Breast epithelium (tissue), 4 donors: Measurements from ENCODE around the gene ELAVL1. TPM values are rescaled to one million over a fixed set of nuclear protein-coding genes. Genes with fewer than 3 reads are reported as not detected.
A peak's percentile ranks its signal among the peaks of the same experiment; 100 is the strongest.
"Not testable (repeated sequence)": the region's sequence is repeated elsewhere in the genome, so short reads cannot be mapped to it uniquely, and the experiment has no call there.

Source experiments
- DNase-seq, 2 donors: peaks; one replicate each; pipeline ENCODE4 v3.0.0-alpha.2; 2019; ENCODE audit warnings: low spot score in 2 of 2
- H3K27ac ChIP-seq, 2 donors: fragments of 200-600 bp; sonication (generic) in 1 of 2; one replicate each; pipeline ENCODE4 v1.5.1; 2016 to 2019; ENCODE audit warnings: mild to moderate bottlenecking in 1 of 2
- H3K27me3 ChIP-seq, 2 donors: fragments of 200-600 bp; sonication (generic) in 1 of 2; one replicate each; pipeline versions ENCODE4 v1.5.1 to v1.6.0; 2017 to 2019; ENCODE audit warnings: control low read depth in 1 of 2, mild to moderate bottlenecking in 1 of 2
- H3K36me3 ChIP-seq: fragments of 200-600 bp; one replicate; pipeline ENCODE4 v1.5.1; 2019
- H3K4me1 ChIP-seq, 2 donors: fragments of 200-600 bp; sonication (generic); one replicate each; pipeline ENCODE4 v1.5.1; 2016 to 2019; ENCODE audit warnings: control low read depth in 1 of 2
- H3K4me3 ChIP-seq, 3 donors: fragments of 200-600 bp; sonication (generic); 1 replicate in 2 of 3; 2 replicates in 1 of 3; pipeline ENCODE4 v1.5.1; 2016 to 2019; ENCODE audit warnings: mild to moderate bottlenecking in 3 of 3, moderate library complexity in 2 of 3
- H3K9me3 ChIP-seq, 2 donors: fragments of 200-600 bp; sonication (generic) in 1 of 2; one replicate each; pipeline ENCODE4 v1.5.1; 2016 to 2019; ENCODE audit warnings: control low read depth in 1 of 2
- CTCF ChIP-seq, 3 donors: fragments of 450-650 bp; IDR thresholded peaks; one replicate each; pipeline ENCODE4 v1.5.1; 2016 to 2017; ENCODE audit warnings: antibody characterized with exemption in 3 of 3, mild to moderate bottlenecking in 3 of 3, moderate library complexity in 3 of 3
- POLR2A ChIP-seq: fragments of 450-650 bp; IDR thresholded peaks from one replicate; pipeline ENCODE4 v1.6.1; 2016; ENCODE audit warnings: antibody characterized with exemption, mild to moderate bottlenecking, moderate library complexity
- POLR2AphosphoS5 ChIP-seq, 3 donors: sonication (generic); formaldehyde crosslinking; IDR thresholded peaks; one replicate each; pipeline ENCODE4 v1.6.1; 2017; ENCODE audit warnings: antibody characterized with exemption in 3 of 3
- intact Hi-C: fragments of 100-400 bp; cut with DNase I; formaldehyde crosslinking; loops from one replicate; pipeline ENCODE4 v1.15.1; 2023; ENCODE audit warnings: low total_unique reads
- total RNA-seq, 3 donors: library from RNA; depleted of rRNA; stranded (reverse); fragments of >200 nt; gene quantifications; one replicate each; pipeline ENCODE4 v1.1.0, GENCODE V29; 2016

Gene ELAVL1
- total RNA-seq, 3 donors from 2014 or later: 28.6 to 30.8 (median 29.7) TPM

DNA sequence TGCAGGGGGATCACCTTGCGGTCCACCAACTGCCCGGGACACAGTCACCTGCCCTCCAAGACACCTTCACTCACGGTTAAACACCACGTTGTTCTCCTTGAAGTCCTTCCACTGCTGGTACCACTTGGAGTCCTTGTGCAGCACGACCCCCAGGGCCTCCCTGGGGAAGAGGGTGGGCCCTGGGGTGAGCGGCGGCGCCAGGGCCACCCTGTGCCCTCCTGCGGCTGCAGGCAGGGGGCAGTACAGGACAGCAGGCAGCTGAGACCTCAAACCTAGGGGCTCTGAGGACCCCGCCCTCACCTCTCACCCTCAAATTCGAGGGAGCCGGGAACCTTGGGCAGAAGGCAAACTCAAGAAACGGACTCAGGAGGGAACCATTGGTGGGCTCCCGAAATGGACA lies 72.0 kb downstream of the ELAVL1 start:
- H3K9me3 ChIP-seq: no peaks in the 10 kb centered on the region
- H3K27me3 ChIP-seq: no peaks in the 10 kb centered on the region
- H3K27ac ChIP-seq: no peak overlapping the region
- intact Hi-C loops: no loop called here
- no peak for TF ChIP-seq POLR2AphosphoS5 (IDR thresholded peaks at IDR 0.05)
- no peak for TF ChIP-seq CTCF (IDR thresholded peaks at IDR 0.05)
- TF ChIP-seq POLR2A: no peak
- no peak for DNase-seq
- H3K4me3 ChIP-seq: no peak overlapping the region
- peaks cover 21% of the 10 kb centered on the region for H3K36me3 ChIP-seq
- peaks cover 0 to 8% of the 10 kb centered on the region in 2 donors for H3K4me1 ChIP-seq

- Histone ChIP-seq H3K4me3 (no peak overlapping the region), H3K4me1 (peaks cover 2 to 12% of the 10 kb centered on the region in 2 donors), H3K36me3 (peaks cover 21% of the 10 kb centered on the region), H3K27me3 (no peaks in the 10 kb centered on the region), H3K27ac (no peak overlapping the region), H3K9me3 (no peaks in the 10 kb centered on the region)
- DNase-seq: no peak
- TF ChIP-seq CTCF (IDR thresholded peaks at IDR 0.05) (no peak), POLR2A (no peak), POLR2AphosphoS5 (IDR thresholded peaks at IDR 0.05) (no peak)
- intact Hi-C loops: no loop called here
Measured at GRCh38 chr19:7932930-7933300, 72.5 kb downstream of the ELAVL1 start.

GRCh38 chr19:7932276-7932929 lies 73.0 kb downstream of the ELAVL1 start:
- intact Hi-C loops: no loop called here
- Histone ChIP-seq H3K36me3 (peaks cover 21% of the 10 kb centered on the region), H3K27ac (no peak overlapping the region), H3K4me3 (no peak overlapping the region), H3K4me1 (peaks cover 7 to 16% of the 10 kb centered on the region in 2 donors), H3K9me3 (no peaks in the 10 kb centered on the region), H3K27me3 (no peaks in the 10 kb centered on the region)
- TF ChIP-seq POLR2A (no peak), POLR2AphosphoS5 (IDR thresholded peaks at IDR 0.05) (no peak), CTCF (IDR thresholded peaks at IDR 0.05) (no peak)
- no peak for DNase-seq

DNA sequence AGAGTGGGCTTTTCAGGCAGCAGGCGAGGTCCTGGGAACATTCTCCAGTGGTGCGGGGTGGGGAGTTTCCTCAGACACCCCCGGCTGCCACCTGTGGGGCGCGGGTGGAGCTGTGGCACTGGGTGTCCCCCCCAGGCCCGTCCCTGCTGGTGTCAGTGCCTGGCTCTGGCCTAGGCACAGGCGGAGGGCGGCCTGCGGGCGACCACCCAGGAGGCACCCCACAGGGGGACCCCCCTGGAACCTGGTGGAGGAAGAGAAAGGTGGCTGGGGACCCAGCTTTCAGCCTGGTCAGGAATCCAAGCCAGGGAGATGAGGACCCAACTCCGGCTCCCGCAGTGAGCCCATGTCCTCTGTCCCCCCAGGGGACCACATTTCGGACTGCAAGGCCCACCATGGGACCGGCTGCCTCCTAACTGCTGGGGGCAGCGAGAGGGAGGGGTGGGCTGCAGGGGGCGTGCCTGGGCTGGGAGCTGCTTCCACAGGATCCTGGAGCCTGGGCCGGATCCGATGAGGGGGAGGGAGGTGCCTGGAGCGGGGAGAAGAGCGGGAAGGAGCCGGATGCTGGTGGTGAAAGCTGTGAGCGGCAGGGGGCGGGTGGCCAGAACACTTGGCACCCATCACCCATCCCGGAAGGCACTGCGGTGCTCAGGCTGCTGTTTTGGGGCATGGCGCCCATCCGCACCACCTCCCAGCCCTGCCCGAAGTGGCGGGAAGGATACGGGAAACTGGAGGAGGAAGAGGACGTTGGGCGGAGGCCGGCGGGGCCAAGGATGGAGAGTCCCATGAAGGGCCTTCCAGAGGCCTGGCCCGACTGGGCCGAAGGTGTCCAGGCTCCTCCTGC lies 74.0 kb downstream of the ELAVL1 start:
- peak overlapping the region; percentile 83 to 97 for H3K27ac ChIP-seq

GRCh38 chr19:7930765-7931164 lies 74.7 kb downstream of the ELAVL1 start:
- peak overlapping the region; percentile 83 to 97 for H3K27ac ChIP-seq
- DNase-seq: no peak
- H3K4me3 ChIP-seq: no peak overlapping the region
- H3K36me3 ChIP-seq: peaks cover 21% of the 10 kb centered on the region
- H3K4me1 ChIP-seq: peaks cover 19 to 28% of the 10 kb centered on the region in 2 donors
- TF ChIP-seq CTCF (IDR thresholded peaks at IDR 0.05) (no peak), POLR2A (no peak), POLR2AphosphoS5 (IDR thresholded peaks at IDR 0.05) (no peak)
- H3K9me3 ChIP-seq: no peaks in the 10 kb centered on the region
- intact Hi-C loops: no loop called here
- no peaks in the 10 kb centered on the region for H3K27me3 ChIP-seq

More for the DNA sequence above, 74.0 kb downstream of the ELAVL1 start:
- H3K9me3 ChIP-seq: no peaks in the 10 kb centered on the region
- no peaks in the 10 kb centered on the region for H3K27me3 ChIP-seq
- TF ChIP-seq POLR2A: no peak
- TF ChIP-seq POLR2AphosphoS5 (IDR thresholded peaks at IDR 0.05): no peak
- peaks cover 21% of the 10 kb centered on the region for H3K36me3 ChIP-seq
- intact Hi-C loops: no loop called here
- no peak for DNase-seq
- peaks cover 16 to 24% of the 10 kb centered on the region in 2 donors for H3K4me1 ChIP-seq
- no peak overlapping the region for H3K4me3 ChIP-seq

DNA sequence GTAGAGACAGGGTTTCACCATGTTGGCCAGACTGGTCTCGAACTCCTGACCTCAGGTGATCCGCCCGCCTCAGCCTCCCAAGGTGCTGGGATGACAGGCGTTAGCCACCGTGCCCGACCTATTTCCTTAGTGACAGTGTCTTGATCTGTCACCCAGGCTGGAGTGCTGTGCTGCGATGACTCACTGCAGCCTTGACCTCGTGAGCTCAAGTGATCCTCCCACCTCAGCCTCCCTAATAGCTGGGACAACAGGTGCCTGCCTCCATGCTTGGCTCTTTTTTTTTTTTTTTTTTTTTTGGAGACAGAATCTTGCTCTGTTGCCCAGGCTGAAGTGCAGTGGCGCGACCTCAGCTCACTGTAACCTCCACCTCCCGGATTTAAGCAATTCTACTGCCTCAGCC lies 75.4 kb downstream of the ELAVL1 start:
- Histone ChIP-seq H3K27ac (peak overlapping the region; percentile 97 to 99), H3K4me1 (peaks cover 22 to 32% of the 10 kb centered on the region in 2 donors), H3K4me3 (peak overlapping the region in 1 of 3 donors; percentile 53), H3K36me3 (peaks cover 21% of the 10 kb centered on the region)
- DNase-seq, H3K9me3 ChIP-seq, intact Hi-C loops, H3K27me3 ChIP-seq: not testable (repeated sequence)
